Panc1 (cell line): ENCODE results near the gene MCTP1.

Source experiments
- SIN3A ChIP-seq: IDR thresholded peaks from 2 replicates; pipeline ENCODE4 v1.6.1; 2012; ENCODE audit warnings: low read depth, mild to moderate bottlenecking, low read length, moderate library complexity, borderline replicate concordance; ENCODE audit not compliant: insufficient read depth
- TCF7L2 ChIP-seq: IDR thresholded peaks from 2 replicates; pipeline ENCODE4 v1.6.1; 2011; ENCODE audit warnings: mild to moderate bottlenecking, low read depth, low read length, inconsistent platforms
- TF ChIP-seq, protein P1 (sequence below): fragments of 450-650 bp; IDR thresholded peaks from 2 replicates; pipeline ENCODE4 v1.5.1; 2017; ENCODE audit warnings: mild to moderate bottlenecking
- TF ChIP-seq, protein P2 (sequence below), 2 experiments: IDR thresholded peaks; 2 replicates each; pipeline ENCODE4 v1.6.1; 2011 to 2012; ENCODE audit warnings: low read depth in 2 of 2, control low read depth in 1 of 2, low read length in 1 of 2, mild to moderate bottlenecking in 1 of 2, moderate library complexity in 1 of 2; ENCODE audit not compliant: insufficient read depth in 1 of 2

DNA sequence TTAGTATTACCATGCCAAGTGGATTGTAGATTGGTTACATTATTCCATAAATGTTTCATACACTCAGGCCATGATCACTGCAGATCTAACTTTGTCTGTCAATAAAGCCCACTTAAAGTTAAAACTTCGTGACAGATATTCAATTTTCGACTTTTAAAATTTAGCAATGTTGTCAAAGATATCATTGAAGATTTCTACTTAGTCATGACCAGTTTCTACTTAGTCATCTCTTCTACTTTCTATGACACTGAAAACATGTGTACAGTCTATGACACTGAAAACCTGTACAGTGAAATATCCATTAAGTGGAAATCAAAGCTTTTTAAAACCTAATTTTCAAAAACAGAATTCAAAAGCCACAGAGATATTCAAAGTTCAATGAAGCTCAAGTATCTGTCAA is 258.2 kb downstream of the MCTP1 start:
- TF ChIP-seq, protein P1, sequence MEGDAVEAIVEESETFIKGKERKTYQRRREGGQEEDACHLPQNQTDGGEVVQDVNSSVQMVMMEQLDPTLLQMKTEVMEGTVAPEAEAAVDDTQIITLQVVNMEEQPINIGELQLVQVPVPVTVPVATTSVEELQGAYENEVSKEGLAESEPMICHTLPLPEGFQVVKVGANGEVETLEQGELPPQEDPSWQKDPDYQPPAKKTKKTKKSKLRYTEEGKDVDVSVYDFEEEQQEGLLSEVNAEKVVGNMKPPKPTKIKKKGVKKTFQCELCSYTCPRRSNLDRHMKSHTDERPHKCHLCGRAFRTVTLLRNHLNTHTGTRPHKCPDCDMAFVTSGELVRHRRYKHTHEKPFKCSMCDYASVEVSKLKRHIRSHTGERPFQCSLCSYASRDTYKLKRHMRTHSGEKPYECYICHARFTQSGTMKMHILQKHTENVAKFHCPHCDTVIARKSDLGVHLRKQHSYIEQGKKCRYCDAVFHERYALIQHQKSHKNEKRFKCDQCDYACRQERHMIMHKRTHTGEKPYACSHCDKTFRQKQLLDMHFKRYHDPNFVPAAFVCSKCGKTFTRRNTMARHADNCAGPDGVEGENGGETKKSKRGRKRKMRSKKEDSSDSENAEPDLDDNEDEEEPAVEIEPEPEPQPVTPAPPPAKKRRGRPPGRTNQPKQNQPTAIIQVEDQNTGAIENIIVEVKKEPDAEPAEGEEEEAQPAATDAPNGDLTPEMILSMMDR = no peak
- TF ChIP-seq SIN3A (no peak), TCF7L2 (no peak)
- TF ChIP-seq, protein P2, sequence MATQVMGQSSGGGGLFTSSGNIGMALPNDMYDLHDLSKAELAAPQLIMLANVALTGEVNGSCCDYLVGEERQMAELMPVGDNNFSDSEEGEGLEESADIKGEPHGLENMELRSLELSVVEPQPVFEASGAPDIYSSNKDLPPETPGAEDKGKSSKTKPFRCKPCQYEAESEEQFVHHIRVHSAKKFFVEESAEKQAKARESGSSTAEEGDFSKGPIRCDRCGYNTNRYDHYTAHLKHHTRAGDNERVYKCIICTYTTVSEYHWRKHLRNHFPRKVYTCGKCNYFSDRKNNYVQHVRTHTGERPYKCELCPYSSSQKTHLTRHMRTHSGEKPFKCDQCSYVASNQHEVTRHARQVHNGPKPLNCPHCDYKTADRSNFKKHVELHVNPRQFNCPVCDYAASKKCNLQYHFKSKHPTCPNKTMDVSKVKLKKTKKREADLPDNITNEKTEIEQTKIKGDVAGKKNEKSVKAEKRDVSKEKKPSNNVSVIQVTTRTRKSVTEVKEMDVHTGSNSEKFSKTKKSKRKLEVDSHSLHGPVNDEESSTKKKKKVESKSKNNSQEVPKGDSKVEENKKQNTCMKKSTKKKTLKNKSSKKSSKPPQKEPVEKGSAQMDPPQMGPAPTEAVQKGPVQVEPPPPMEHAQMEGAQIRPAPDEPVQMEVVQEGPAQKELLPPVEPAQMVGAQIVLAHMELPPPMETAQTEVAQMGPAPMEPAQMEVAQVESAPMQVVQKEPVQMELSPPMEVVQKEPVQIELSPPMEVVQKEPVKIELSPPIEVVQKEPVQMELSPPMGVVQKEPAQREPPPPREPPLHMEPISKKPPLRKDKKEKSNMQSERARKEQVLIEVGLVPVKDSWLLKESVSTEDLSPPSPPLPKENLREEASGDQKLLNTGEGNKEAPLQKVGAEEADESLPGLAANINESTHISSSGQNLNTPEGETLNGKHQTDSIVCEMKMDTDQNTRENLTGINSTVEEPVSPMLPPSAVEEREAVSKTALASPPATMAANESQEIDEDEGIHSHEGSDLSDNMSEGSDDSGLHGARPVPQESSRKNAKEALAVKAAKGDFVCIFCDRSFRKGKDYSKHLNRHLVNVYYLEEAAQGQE (IDR thresholded peaks at IDR 0.05; ENCODE audit: insufficient read depth in 1 of 2, low read depth in 2 of 2, low read length in 1 of 2) = no peak
